MM.1S (cell line): ENCODE data around the gene DSCAM.

Experiments used
- DNase-seq: peaks from one replicate; pipeline ENCODE4 v3.0.0-alpha.2; 2015
- H2AFZ ChIP-seq: fragments of 300-600 bp; sonication (generic); 2 replicates; pipeline ENCODE4 v1.6.0; 2016; ENCODE audit warnings: antibody characterized with exemption, low read length
- H3F3A ChIP-seq: fragments of 300-600 bp; sonication (generic); 2 replicates; pipeline ENCODE4 v1.6.1; 2016; ENCODE audit warnings: mild to moderate bottlenecking, antibody characterized with exemption, low read length, moderate library complexity, mixed read lengths; ENCODE audit not compliant: insufficient read depth
- H3K27ac ChIP-seq: fragments of 300-600 bp; sonication (generic); 2 replicates; pipeline ENCODE4 v1.5.1; 2016; ENCODE audit warnings: mild to moderate bottlenecking, low read length
- H3K27me3 ChIP-seq: fragments of 300-600 bp; sonication (generic); replicated peaks from 2 replicates; pipeline ENCODE4 v1.6.0; 2016; ENCODE audit warnings: low read length; ENCODE audit not compliant: insufficient read depth
- H3K36me3 ChIP-seq: fragments of 300-600 bp; sonication (generic); replicated peaks from 2 replicates; pipeline ENCODE4 v1.6.1; 2016; ENCODE audit warnings: mild to moderate bottlenecking, low read length, mixed read lengths; ENCODE audit not compliant: insufficient read depth
- H3K4me1 ChIP-seq: fragments of 300-600 bp; sonication (generic); 2 replicates; pipeline ENCODE4 v1.6.1; 2016; ENCODE audit warnings: low read length, mixed read lengths
- H3K4me2 ChIP-seq: fragments of 300-600 bp; sonication (generic); 2 replicates; pipeline ENCODE4 v1.6.0; 2016; ENCODE audit warnings: low read depth, low read length
- H3K4me3 ChIP-seq: fragments of 300-600 bp; sonication (generic); 2 replicates; pipeline ENCODE4 v1.5.1; 2016; ENCODE audit warnings: low read length, mixed read lengths
- H3K79me2 ChIP-seq: fragments of 300-600 bp; sonication (generic); 2 replicates; pipeline ENCODE4 v1.6.1; 2016; ENCODE audit warnings: mixed run types, low read length, mixed read lengths
- H3K9ac ChIP-seq: fragments of 300-600 bp; sonication (generic); 2 replicates; pipeline ENCODE4 v1.6.1; 2016; ENCODE audit warnings: low read length, mixed read lengths
- H3K9me2 ChIP-seq: fragments of 300-600 bp; sonication (generic); replicated peaks from 2 replicates; pipeline ENCODE4 v1.6.1; 2016; ENCODE audit warnings: mild to moderate bottlenecking, low read length, mixed read lengths; ENCODE audit not compliant: insufficient read depth
- H3K9me3 ChIP-seq: fragments of 300-600 bp; sonication (generic); replicated peaks from 2 replicates; pipeline ENCODE4 v1.6.1; 2016; ENCODE audit warnings: mild to moderate bottlenecking, low read length, mixed read lengths; ENCODE audit not compliant: insufficient read depth
- H4K20me1 ChIP-seq: fragments of 300-600 bp; sonication (generic); 2 replicates; pipeline ENCODE4 v1.6.1; 2016; ENCODE audit warnings: mild to moderate bottlenecking, low read length, moderate library complexity, mixed read lengths; ENCODE audit not compliant: insufficient read depth
- EZH2 ChIP-seq: fragments of 300-600 bp; sonication (generic); optimal IDR thresholded peaks from 2 replicates; pipeline ENCODE3; 2017; ENCODE audit warnings: low read depth, mild to moderate bottlenecking, antibody characterized with exemption, low read length, mixed read lengths
- EZH2phosphoT487 ChIP-seq: fragments of 300-600 bp; sonication (generic); IDR thresholded peaks from 2 replicates; pipeline ENCODE4 v1.6.1; 2018; ENCODE audit warnings: antibody characterized with exemption, low read length
- TF ChIP-seq, protein P1 (sequence below): fragments of 300-600 bp; sonication (generic); IDR thresholded peaks from 2 replicates; pipeline ENCODE4 v1.5.1; 2016; ENCODE audit warnings: antibody characterized with exemption, low read length, mixed read lengths

Gene DSCAM

GRCh38 chr21:40641042-40641441 is 205.9 kb downstream of the DSCAM start:
- H3K4me1 ChIP-seq: no peaks in the 10 kb centered on the region
- DNase-seq: no peak
- H3K9me2 ChIP-seq: no peaks in the 10 kb centered on the region
- H3K36me3 ChIP-seq: no peaks in the 10 kb centered on the region
- TF ChIP-seq, protein P1, sequence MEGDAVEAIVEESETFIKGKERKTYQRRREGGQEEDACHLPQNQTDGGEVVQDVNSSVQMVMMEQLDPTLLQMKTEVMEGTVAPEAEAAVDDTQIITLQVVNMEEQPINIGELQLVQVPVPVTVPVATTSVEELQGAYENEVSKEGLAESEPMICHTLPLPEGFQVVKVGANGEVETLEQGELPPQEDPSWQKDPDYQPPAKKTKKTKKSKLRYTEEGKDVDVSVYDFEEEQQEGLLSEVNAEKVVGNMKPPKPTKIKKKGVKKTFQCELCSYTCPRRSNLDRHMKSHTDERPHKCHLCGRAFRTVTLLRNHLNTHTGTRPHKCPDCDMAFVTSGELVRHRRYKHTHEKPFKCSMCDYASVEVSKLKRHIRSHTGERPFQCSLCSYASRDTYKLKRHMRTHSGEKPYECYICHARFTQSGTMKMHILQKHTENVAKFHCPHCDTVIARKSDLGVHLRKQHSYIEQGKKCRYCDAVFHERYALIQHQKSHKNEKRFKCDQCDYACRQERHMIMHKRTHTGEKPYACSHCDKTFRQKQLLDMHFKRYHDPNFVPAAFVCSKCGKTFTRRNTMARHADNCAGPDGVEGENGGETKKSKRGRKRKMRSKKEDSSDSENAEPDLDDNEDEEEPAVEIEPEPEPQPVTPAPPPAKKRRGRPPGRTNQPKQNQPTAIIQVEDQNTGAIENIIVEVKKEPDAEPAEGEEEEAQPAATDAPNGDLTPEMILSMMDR: no peak
- TF ChIP-seq EZH2 (no peak), EZH2phosphoT487 (no peak)
- H3F3A ChIP-seq: no peaks in the 10 kb centered on the region
- no peak overlapping the region for H3K27ac ChIP-seq
- no peaks in the 10 kb centered on the region for H3K79me2 ChIP-seq
- H3K9me3 ChIP-seq: no peaks in the 10 kb centered on the region
- H3K4me2 ChIP-seq: no peak overlapping the region
- no peaks in the 10 kb centered on the region for H4K20me1 ChIP-seq
- H3K9ac ChIP-seq: no peak overlapping the region
- H2AFZ ChIP-seq: no peak overlapping the region
- H3K27me3 ChIP-seq: no peaks in the 10 kb centered on the region
- H3K4me3 ChIP-seq: no peak overlapping the region

DNA sequence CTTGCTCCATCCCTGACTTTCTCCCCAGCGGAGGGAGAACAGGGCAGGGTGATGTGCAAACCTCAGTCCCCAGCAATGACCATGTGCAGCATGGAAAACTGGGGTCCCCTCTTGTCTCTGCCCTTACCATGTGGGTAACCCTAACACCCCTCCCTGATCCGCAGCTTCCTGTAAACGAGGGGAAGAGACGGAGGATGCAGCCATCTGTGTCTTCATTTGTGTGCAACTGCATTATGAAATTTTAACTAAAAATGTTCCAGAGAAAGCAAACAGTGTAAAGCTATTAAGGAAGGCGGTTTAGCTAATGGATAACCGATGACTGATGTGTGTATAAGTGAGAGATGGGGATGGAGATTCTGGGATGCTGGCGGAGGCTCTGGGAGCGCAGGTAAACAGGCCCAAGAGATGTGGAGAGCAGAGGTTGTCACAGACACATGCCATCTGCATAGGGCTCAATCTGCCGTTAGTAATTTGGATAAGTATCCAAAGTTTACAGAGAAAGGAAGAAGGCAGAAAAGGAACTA is 206.6 kb downstream of the DSCAM start:
- Histone ChIP-seq H3F3A (no peaks in the 10 kb centered on the region), H4K20me1 (no peaks in the 10 kb centered on the region), H3K9me2 (no peaks in the 10 kb centered on the region), H2AFZ (no peak overlapping the region), H3K27ac (no peak overlapping the region), H3K79me2 (no peaks in the 10 kb centered on the region), H3K4me2 (no peak overlapping the region), H3K36me3 (no peaks in the 10 kb centered on the region), H3K9ac (no peak overlapping the region), H3K27me3 (no peaks in the 10 kb centered on the region), H3K4me1 (no peaks in the 10 kb centered on the region), H3K4me3 (no peak overlapping the region), H3K9me3 (no peaks in the 10 kb centered on the region)
- TF ChIP-seq EZH2phosphoT487: no peak
- TF ChIP-seq, protein P1: no peak
- TF ChIP-seq EZH2: no peak
- no peak for DNase-seq

- no peaks in the 10 kb centered on the region for H3K36me3 ChIP-seq
- no peak for TF ChIP-seq EZH2
- TF ChIP-seq, protein P1: no peak
- no peak for TF ChIP-seq EZH2phosphoT487
- H3F3A ChIP-seq: no peaks in the 10 kb centered on the region
- no peaks in the 10 kb centered on the region for H3K79me2 ChIP-seq
- H3K9ac ChIP-seq: no peak overlapping the region
- H3K4me3 ChIP-seq: no peak overlapping the region
- no peak for DNase-seq
- no peaks in the 10 kb centered on the region for H3K27me3 ChIP-seq
- H3K4me1 ChIP-seq: no peaks in the 10 kb centered on the region
- H3K4me2 ChIP-seq: no peak overlapping the region
- no peaks in the 10 kb centered on the region for H3K9me2 ChIP-seq
- no peak overlapping the region for H3K27ac ChIP-seq
- no peaks in the 10 kb centered on the region for H3K9me3 ChIP-seq
- H2AFZ ChIP-seq: no peak overlapping the region
- H4K20me1 ChIP-seq: no peaks in the 10 kb centered on the region
These were observed 207.3 kb downstream of the DSCAM start for GRCh38 chr21:40639616-40640194.
